OCI-LY3 (cell line): ENCODE data around the gene LCE1C.

Experiments
- H2AFZ ChIP-seq: fragments of 200-600, 300-600 bp; shearing (Covaris generic); 2 replicates; pipeline ENCODE4 v1.6.0; 2014; ENCODE audit warnings: antibody characterized with exemption, low read depth, low read length
- H3K27ac ChIP-seq: fragments of 200-600, 300-600 bp; sonication (generic); 2 replicates; pipeline ENCODE4 v1.5.1; 2014; ENCODE audit warnings: mild to moderate bottlenecking, low read length, moderate library complexity, mixed read lengths
- H3K27me3 ChIP-seq: fragments of 200-600, 300-600 bp; sonication (generic); 2 replicates; pipeline ENCODE4 v1.6.1; 2014; ENCODE audit warnings: low read depth, low read length, mixed read lengths
- H3K36me3 ChIP-seq: fragments of 200-600, 300-600 bp; sonication (generic); replicated peaks from 2 replicates; pipeline ENCODE3; 2014; ENCODE audit warnings: low read depth, low read length, mixed read lengths
- H3K4me1 ChIP-seq: fragments of 300-600, 200-600 bp; sonication (generic); 2 replicates; pipeline ENCODE4 v1.6.1; 2014; ENCODE audit warnings: low read length, mixed read lengths
- H3K4me2 ChIP-seq: fragments of 200-600, 300-600 bp; sonication (generic); 2 replicates; pipeline ENCODE4 v1.6.1; 2014; ENCODE audit warnings: low read length, mixed read lengths
- H3K4me3 ChIP-seq: fragments of 300-600, 200-600 bp; sonication (generic); 2 replicates; pipeline ENCODE4 v1.5.1; 2014; ENCODE audit warnings: antibody characterized with exemption, mild to moderate bottlenecking, low read length, moderate library complexity
- H3K79me2 ChIP-seq: fragments of 300-600, 200-600 bp; shearing (Covaris generic); 2 replicates; pipeline ENCODE4 v1.6.1; 2014; ENCODE audit warnings: mild to moderate bottlenecking, low read length, mixed read lengths
- H3K9ac ChIP-seq: fragments of 300-600, 200-600 bp; shearing (Covaris generic); 2 replicates; pipeline ENCODE4 v1.6.0; 2014; ENCODE audit warnings: mild to moderate bottlenecking, low read length, moderate library complexity
- H3K9me3 ChIP-seq: fragments of 200-600, 300-600 bp; shearing (Covaris generic); 2 replicates; pipeline ENCODE4 v1.6.1; 2014; ENCODE audit warnings: low read length, mixed read lengths; ENCODE audit not compliant: insufficient read depth
- H4K20me1 ChIP-seq: fragments of 200-600, 300-600 bp; sonication (generic); 2 replicates; pipeline ENCODE4 v1.6.1; 2016; ENCODE audit warnings: low read length, mixed read lengths; ENCODE audit not compliant: insufficient read depth
- EZH2phosphoT487 ChIP-seq: fragments of 200-600 bp; shearing (Covaris generic); IDR thresholded peaks from 2 replicates; pipeline ENCODE4 v1.6.1; 2018; ENCODE audit warnings: antibody characterized with exemption, mixed run types, low read depth
- TF ChIP-seq, protein P1 (sequence below): fragments of 200-600, 300-600 bp; sonication (generic); IDR thresholded peaks from 2 replicates; pipeline ENCODE4 v1.5.1; 2014; ENCODE audit warnings: antibody characterized with exemption, low read length, low read depth

Gene LCE1C

DNA sequence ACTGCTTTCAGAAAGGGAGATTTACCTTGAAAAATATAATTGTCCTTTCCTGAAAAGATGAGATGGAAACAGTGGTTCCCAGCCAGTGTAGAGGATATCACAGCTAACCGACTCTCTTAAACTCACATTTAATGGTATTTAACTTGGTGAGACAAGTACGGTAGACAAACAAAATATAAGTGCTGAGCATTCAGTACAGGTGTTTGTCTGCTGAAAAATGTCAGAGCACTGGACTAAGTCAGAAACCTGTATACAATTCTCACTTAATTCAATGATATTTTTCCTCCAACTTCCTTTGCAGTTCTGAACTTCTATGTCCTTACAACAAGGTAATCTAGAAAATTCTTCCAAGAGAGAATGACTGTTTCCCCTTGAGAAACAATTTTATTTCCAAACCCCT is 5.2 kb upstream of the LCE1C start, which contains the start of gene LCE1B:
Gene LCE1B, plus strand, starts transcription at position 301 of the 400 bp plus-strand sequence. CDS start 476 bp downstream, outside the sequence.
- TF ChIP-seq, protein P1, sequence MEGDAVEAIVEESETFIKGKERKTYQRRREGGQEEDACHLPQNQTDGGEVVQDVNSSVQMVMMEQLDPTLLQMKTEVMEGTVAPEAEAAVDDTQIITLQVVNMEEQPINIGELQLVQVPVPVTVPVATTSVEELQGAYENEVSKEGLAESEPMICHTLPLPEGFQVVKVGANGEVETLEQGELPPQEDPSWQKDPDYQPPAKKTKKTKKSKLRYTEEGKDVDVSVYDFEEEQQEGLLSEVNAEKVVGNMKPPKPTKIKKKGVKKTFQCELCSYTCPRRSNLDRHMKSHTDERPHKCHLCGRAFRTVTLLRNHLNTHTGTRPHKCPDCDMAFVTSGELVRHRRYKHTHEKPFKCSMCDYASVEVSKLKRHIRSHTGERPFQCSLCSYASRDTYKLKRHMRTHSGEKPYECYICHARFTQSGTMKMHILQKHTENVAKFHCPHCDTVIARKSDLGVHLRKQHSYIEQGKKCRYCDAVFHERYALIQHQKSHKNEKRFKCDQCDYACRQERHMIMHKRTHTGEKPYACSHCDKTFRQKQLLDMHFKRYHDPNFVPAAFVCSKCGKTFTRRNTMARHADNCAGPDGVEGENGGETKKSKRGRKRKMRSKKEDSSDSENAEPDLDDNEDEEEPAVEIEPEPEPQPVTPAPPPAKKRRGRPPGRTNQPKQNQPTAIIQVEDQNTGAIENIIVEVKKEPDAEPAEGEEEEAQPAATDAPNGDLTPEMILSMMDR = no peak
- no peak for TF ChIP-seq EZH2phosphoT487
- Histone ChIP-seq H4K20me1 (no peaks in the 10 kb centered on the region), H2AFZ (no peak within 1 kb of the TSS), H3K79me2 (no peaks in the 10 kb centered on the region), H3K4me2 (peak within 1 kb of the TSS; percentile 31; the same call in 1 of the 2 replicates), H3K4me3 (no peak within 1 kb of the TSS), H3K9ac (no peak within 1 kb of the TSS), H3K36me3 (no peaks in the 10 kb centered on the region), H3K4me1 (peaks cover 15% of the 10 kb centered on the region), H3K9me3 (no peaks in the 10 kb centered on the region), H3K27me3 (peaks cover 47% of the 10 kb centered on the region), H3K27ac (no peak within 1 kb of the TSS)

DNA sequence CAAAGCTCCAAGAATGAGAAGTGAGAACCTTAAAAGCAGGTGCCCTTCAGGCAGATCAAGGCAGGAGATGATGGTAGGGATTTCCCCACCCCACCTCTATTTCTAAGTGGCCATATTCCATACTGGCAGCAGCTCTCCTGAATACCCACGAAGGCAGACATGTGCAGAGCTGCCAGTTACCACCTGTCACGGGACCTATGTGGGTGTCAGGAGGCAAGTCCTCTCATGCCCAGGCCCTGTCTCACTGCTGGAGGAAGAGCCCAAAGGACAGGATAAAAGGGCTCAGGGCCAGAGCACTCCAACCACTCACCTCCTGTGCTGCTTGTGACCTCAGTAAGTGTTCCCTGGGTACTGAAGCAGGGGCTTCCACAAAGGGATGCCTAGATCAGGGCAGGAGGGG is 4.6 kb upstream of the LCE1C start:
- H3K27me3 ChIP-seq = peaks cover 45% of the 10 kb centered on the region
- no peaks in the 10 kb centered on the region for H3K36me3 ChIP-seq
- no peak overlapping the region for H3K27ac ChIP-seq
- H3K79me2 ChIP-seq = no peaks in the 10 kb centered on the region
- H4K20me1 ChIP-seq = no peaks in the 10 kb centered on the region
- H3K4me2 ChIP-seq = peak overlapping the region; percentile 31; the same call in 1 of the 2 replicates
- H3K9me3 ChIP-seq = no peaks in the 10 kb centered on the region
- H3K4me1 ChIP-seq = peaks cover 15% of the 10 kb centered on the region
- no peak overlapping the region for H3K4me3 ChIP-seq
- TF ChIP-seq, protein P1 = no peak
- TF ChIP-seq EZH2phosphoT487 = no peak
- no peak overlapping the region for H3K9ac ChIP-seq
- no peak overlapping the region for H2AFZ ChIP-seq

DNA sequence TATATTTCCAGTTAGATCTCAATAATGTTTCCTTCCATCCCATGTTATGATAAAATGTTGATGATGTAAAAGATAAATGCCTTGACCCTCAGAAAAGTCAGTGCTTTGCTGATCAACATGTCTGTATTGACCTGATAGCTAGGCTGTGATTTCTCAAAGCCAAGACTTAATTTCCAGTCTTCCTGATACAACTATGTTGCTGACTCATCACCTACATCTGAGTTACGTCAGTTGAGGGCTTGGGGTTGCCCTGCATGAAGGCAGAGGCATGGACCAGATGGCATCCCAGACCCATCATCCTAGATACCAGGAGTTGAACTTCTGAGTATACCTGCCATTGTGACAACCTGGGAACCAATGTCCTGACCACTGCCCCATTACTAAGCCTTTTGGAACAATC is 5.1 kb downstream of the LCE1C start:
- Histone ChIP-seq H4K20me1 (no peaks in the 10 kb centered on the region), H3K9ac (no peak overlapping the region), H3K36me3 (no peaks in the 10 kb centered on the region), H3K79me2 (no peaks in the 10 kb centered on the region), H3K4me1 (no peaks in the 10 kb centered on the region), H3K4me3 (no peak overlapping the region), H3K27me3 (peaks cover 38% of the 10 kb centered on the region), H3K9me3 (no peaks in the 10 kb centered on the region), H3K4me2 (no peak overlapping the region), H2AFZ (no peak overlapping the region), H3K27ac (no peak overlapping the region)
- TF ChIP-seq, protein P1 = no peak
- TF ChIP-seq EZH2phosphoT487 = no peak

DNA sequence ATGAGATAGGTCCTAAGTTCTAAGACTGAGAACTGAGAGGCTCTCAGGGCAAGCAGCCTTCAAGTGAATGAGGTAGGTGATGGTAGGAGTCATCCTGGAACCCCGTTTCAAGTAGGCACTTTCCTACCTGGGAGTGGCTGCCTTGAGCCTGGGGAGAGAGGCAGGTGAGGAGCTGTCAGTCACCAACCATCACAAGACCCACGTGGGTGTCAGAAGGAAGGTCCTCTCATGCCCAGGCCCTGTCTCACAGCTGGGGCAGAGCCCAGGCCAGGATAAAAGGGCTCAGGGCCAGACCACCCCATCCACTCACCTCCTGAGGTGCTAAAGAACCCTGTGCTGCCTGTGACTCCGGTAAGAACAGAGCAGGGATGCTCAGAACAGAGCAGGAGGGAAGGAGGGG is 10.0 kb downstream of the LCE1C start, which contains the start of gene LCE1D:
Gene LCE1D, plus strand, starts transcription at position 301 of the 400 bp plus-strand sequence. CDS start 1,074 bp downstream, outside the sequence.
- Histone ChIP-seq H3K4me3 (no peak within 1 kb of the TSS), H3K9me3 (no peaks in the 10 kb centered on the region), H3K9ac (no peak within 1 kb of the TSS), H2AFZ (no peak within 1 kb of the TSS), H3K79me2 (no peaks in the 10 kb centered on the region), H4K20me1 (no peaks in the 10 kb centered on the region), H3K4me2 (no peak within 1 kb of the TSS), H3K27ac (no peak within 1 kb of the TSS), H3K36me3 (no peaks in the 10 kb centered on the region), H3K4me1 (no peaks in the 10 kb centered on the region), H3K27me3 (peaks cover 25% of the 10 kb centered on the region)
- TF ChIP-seq EZH2phosphoT487 = no peak
- TF ChIP-seq, protein P1 = no peak
